ENCODE results near the gene BCL10.

BCL10 gene

DNA sequence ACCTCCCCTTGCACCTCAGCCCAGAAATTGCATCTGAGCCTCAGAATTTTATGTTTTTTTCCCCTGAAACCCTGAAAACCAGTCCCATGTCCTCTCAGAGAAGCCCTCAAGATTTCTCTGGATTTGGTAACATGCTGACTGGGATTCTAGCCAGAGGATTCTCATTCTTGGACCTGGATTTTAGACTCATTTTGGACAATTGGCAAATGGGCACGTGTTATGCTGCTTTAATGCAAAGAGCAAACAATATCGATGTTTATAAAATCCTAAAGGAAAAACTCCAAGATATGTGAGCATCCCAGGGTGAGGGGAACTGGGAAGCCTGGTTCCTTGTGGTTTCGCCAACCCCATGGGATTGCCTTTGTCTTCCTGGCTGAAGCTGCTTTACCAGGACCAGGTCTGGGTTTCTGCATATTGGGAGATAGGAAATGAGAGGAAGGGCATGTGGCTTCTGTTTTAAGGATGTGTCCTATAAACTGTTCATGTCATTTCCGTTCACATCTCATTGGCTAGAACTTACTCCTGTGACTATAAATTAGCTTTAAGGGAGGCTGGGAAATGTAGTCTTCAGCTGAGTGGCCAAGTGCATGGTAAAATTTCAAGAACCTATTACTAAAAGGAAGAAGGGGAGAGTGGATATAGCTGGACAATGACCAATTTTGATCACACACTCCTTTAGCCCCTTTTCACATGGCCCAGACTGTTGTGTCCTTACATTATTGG is 27.2 kb upstream of the BCL10 start:
- Histone ChIP-seq H2AFZ (ENCODE audit: low read length) (no peak overlapping the region), H3K27me3 (ENCODE audit: insufficient read depth, low read length, poor library complexity, severe bottlenecking) (no peaks in the 10 kb centered on the region), H3K4me3 (ENCODE audit: low read length, poor library complexity, severe bottlenecking) (no peak overlapping the region), H3K36me3 (ENCODE audit: insufficient read depth, low read length) (no peaks in the 10 kb centered on the region), H3K9me2 (replicated peaks; ENCODE audit: low read depth, low read length) (no peaks in the 10 kb centered on the region), H3F3A (ENCODE audit: low read depth) (no peaks in the 10 kb centered on the region), H3K79me2 (ENCODE audit: insufficient read depth, low read length) (no peaks in the 10 kb centered on the region), H4K20me1 (ENCODE audit: insufficient read depth, low read length, poor library complexity, severe bottlenecking) (no peaks in the 10 kb centered on the region), H3K9me3 (ENCODE audit: insufficient read depth, low read depth, low read length) (no peaks in the 10 kb centered on the region), H3K4me1 (ENCODE audit: insufficient read depth, low read length, poor library complexity, severe bottlenecking) (no peaks in the 10 kb centered on the region), H3K4me2 (ENCODE audit: low read depth, low read length, poor library complexity, severe bottlenecking) (no peak overlapping the region), H3K9ac (ENCODE audit: low read depth, low read length, poor library complexity, severe bottlenecking) (no peak overlapping the region)
- no peak for TF ChIP-seq EZH2phosphoT487 (IDR thresholded peaks at IDR 0.05; ENCODE audit: borderline replicate concordance)
- TF ChIP-seq, protein P1, sequence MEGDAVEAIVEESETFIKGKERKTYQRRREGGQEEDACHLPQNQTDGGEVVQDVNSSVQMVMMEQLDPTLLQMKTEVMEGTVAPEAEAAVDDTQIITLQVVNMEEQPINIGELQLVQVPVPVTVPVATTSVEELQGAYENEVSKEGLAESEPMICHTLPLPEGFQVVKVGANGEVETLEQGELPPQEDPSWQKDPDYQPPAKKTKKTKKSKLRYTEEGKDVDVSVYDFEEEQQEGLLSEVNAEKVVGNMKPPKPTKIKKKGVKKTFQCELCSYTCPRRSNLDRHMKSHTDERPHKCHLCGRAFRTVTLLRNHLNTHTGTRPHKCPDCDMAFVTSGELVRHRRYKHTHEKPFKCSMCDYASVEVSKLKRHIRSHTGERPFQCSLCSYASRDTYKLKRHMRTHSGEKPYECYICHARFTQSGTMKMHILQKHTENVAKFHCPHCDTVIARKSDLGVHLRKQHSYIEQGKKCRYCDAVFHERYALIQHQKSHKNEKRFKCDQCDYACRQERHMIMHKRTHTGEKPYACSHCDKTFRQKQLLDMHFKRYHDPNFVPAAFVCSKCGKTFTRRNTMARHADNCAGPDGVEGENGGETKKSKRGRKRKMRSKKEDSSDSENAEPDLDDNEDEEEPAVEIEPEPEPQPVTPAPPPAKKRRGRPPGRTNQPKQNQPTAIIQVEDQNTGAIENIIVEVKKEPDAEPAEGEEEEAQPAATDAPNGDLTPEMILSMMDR (conservative IDR thresholded peaks at IDR 0.05; ENCODE audit: low read length) = no peak

DNA sequence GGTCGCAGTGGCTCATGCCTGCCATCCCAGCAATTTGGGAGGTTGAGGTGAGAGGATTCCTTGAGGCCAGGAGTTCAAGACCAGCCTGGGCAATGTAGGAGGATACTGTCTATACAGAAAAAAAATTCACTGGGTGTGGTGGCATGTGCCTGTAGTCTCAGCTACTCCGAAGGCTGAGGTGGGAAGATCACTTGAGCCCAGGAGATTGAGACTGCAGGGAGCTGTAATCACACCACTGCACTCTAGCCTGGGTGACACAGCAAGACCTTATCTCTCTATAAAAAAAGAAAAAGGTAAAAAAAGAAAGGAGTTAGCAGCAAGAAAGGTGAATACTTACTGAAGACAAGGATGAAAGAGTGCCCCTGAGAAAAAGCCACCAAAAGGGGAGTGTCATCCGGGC is 23.7 kb upstream of the BCL10 start:
- H3K4me3 ChIP-seq (ENCODE audit: low read length, poor library complexity, severe bottlenecking) = no peak overlapping the region
- H3K4me2 ChIP-seq (ENCODE audit: low read depth, low read length, poor library complexity, severe bottlenecking) = no peak overlapping the region
- no peaks in the 10 kb centered on the region for H3K79me2 ChIP-seq (ENCODE audit: insufficient read depth, low read length)
- TF ChIP-seq EZH2phosphoT487 (IDR thresholded peaks at IDR 0.05; ENCODE audit: borderline replicate concordance) = no peak
- TF ChIP-seq, protein P1 (conservative IDR thresholded peaks at IDR 0.05; ENCODE audit: low read length) = no peak
- H3K4me1 ChIP-seq (ENCODE audit: insufficient read depth, low read length, poor library complexity, severe bottlenecking) = no peaks in the 10 kb centered on the region
- H3K27me3 ChIP-seq (ENCODE audit: insufficient read depth, low read length, poor library complexity, severe bottlenecking) = no peaks in the 10 kb centered on the region
- no peak overlapping the region for H2AFZ ChIP-seq (ENCODE audit: low read length)
- H3K9me2 ChIP-seq (replicated peaks; ENCODE audit: low read depth, low read length) = no peaks in the 10 kb centered on the region
- H3K36me3 ChIP-seq (ENCODE audit: insufficient read depth, low read length) = no peaks in the 10 kb centered on the region
- no peaks in the 10 kb centered on the region for H3K9me3 ChIP-seq (ENCODE audit: insufficient read depth, low read depth, low read length)
- H4K20me1 ChIP-seq (ENCODE audit: insufficient read depth, low read length, poor library complexity, severe bottlenecking) = no peaks in the 10 kb centered on the region
- no peak overlapping the region for H3K9ac ChIP-seq (ENCODE audit: low read depth, low read length, poor library complexity, severe bottlenecking)
- H3F3A ChIP-seq (ENCODE audit: low read depth) = no peaks in the 10 kb centered on the region

DNA sequence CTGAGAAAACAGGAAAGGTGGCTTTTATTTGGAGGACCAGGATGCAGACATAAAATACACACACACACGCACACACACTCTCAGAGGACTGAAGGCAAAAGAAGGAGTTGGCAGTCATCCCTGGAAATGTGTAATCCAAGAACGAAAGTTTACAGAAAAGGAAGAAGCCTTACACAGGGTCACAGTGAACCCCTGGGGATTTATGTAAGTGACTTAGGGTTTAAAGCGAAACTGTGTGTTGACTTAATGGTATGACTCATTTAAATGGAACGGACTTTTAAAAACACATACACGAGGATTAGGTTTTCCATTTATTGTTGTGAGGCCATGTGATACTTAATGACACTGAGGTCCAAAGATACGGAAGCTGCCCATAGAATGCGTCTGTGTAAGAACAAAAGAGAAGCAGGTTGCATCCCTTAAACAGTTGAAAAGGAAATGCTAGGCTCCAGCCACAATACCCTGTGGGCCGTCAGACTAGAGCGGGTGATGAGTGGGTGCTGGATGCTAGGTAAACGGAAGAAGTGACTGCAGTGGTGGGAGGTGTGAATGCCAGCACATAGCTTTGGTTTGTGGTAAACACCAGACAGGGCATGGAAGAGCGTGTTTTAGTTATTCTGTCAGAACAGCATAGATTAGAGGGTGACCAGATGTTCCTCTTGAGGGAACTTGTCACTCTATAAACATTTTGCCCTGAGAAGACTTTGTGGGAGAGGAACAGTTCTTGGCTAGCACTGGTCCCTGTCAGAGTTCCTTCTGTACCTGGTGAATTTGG is 21.6 kb upstream of the BCL10 start:
- Histone ChIP-seq H3F3A (ENCODE audit: low read depth) (no peaks in the 10 kb centered on the region), H3K9me2 (replicated peaks; ENCODE audit: low read depth, low read length) (no peaks in the 10 kb centered on the region), H4K20me1 (ENCODE audit: insufficient read depth, low read length, poor library complexity, severe bottlenecking) (no peaks in the 10 kb centered on the region), H3K79me2 (ENCODE audit: insufficient read depth, low read length) (no peaks in the 10 kb centered on the region), H3K4me3 (ENCODE audit: low read length, poor library complexity, severe bottlenecking) (no peak overlapping the region), H3K4me1 (ENCODE audit: insufficient read depth, low read length, poor library complexity, severe bottlenecking) (no peaks in the 10 kb centered on the region), H2AFZ (ENCODE audit: low read length) (no peak overlapping the region), H3K4me2 (ENCODE audit: low read depth, low read length, poor library complexity, severe bottlenecking) (no peak overlapping the region), H3K27me3 (ENCODE audit: insufficient read depth, low read length, poor library complexity, severe bottlenecking) (no peaks in the 10 kb centered on the region), H3K36me3 (ENCODE audit: insufficient read depth, low read length) (no peaks in the 10 kb centered on the region), H3K9ac (ENCODE audit: low read depth, low read length, poor library complexity, severe bottlenecking) (no peak overlapping the region), H3K9me3 (ENCODE audit: insufficient read depth, low read depth, low read length) (no peaks in the 10 kb centered on the region)
- no peak for TF ChIP-seq EZH2phosphoT487 (IDR thresholded peaks at IDR 0.05; ENCODE audit: borderline replicate concordance)
- TF ChIP-seq, protein P1 (conservative IDR thresholded peaks at IDR 0.05; ENCODE audit: low read length) = no peak

Data from Loucy (cell line).